K562 (cell line): ENCODE data around the gene HOXB5. TPM values are rescaled to one million over a fixed set of nuclear protein-coding genes. Genes with fewer than 3 reads are reported as not detected.

Source experiments
- ADNP ChIP-seq: fragments of 200-800 bp; sonication (Bioruptor generic); IDR thresholded peaks from 2 replicates; pipeline ENCODE4 v1.6.1; 2016; ENCODE audit warnings: missing genetic modification characterization, missing compliant biosample characterization
- CCNT2 ChIP-seq: IDR thresholded peaks from 2 replicates; pipeline ENCODE4 v1.6.1; 2011; ENCODE audit warnings: borderline replicate concordance, low read depth, mild to moderate bottlenecking, moderate library complexity, mixed read lengths, low read length; ENCODE audit not compliant: insufficient read length; ENCODE audit errors: extremely low read depth
- DMBX1 ChIP-seq: fragments of 250-450 bp; sonication (Bioruptor Pico); IDR thresholded peaks from 2 replicates; pipeline ENCODE4 v1.8.0; 2022; ENCODE audit warnings: inconsistent platforms, mild to moderate bottlenecking, moderate library complexity, borderline replicate concordance
- HIVEP1 ChIP-seq: fragments of 250-450 bp; sonication (Bioruptor Pico); IDR thresholded peaks from 2 replicates; pipeline ENCODE4 v1.4.0; 2020; ENCODE audit warnings: mild to moderate bottlenecking
- L3MBTL2 ChIP-seq: fragments of 450-650 bp; IDR thresholded peaks from 2 replicates; pipeline ENCODE4 v1.6.1; 2016; ENCODE audit warnings: mild to moderate bottlenecking, moderate library complexity
- MYC ChIP-seq, 2 experiments: fragments of 250-450 bp in 1 of 2; sonication (Bioruptor Pico) in 1 of 2; IDR thresholded peaks; 2 replicates each; pipeline versions ENCODE4 v1.5.1 to v1.6.1; 2012 to 2021; ENCODE audit warnings: low read depth in 2 of 2, borderline replicate concordance in 1 of 2, improper control_type of control experiment in 1 of 2, low read length in 1 of 2, mild to moderate bottlenecking in 1 of 2, moderate library complexity in 1 of 2
- NFYB ChIP-seq: IDR thresholded peaks from 2 replicates; pipeline ENCODE4 v1.6.1; 2011; ENCODE audit warnings: mild to moderate bottlenecking, moderate library complexity; ENCODE audit not compliant: insufficient read length; ENCODE audit errors: extremely low read depth
- NR4A1 ChIP-seq, 2 experiments: fragments of 250-450 bp in 1 of 2; fragments of 450-650 bp in 1 of 2; sonication (Bioruptor Pico) in 1 of 2; IDR thresholded peaks; 2 replicates each; pipeline versions ENCODE4 v1.4.0 to v1.6.1; 2016 to 2020; ENCODE audit warnings: mild to moderate bottlenecking in 2 of 2, missing compliant biosample characterization in 1 of 2, missing genetic modification characterization in 1 of 2, moderate library complexity in 1 of 2
- SMAD1 ChIP-seq: fragments of 150-350 bp; IDR thresholded peaks from 2 replicates; pipeline ENCODE4 v1.6.1; 2014; ENCODE audit warnings: low read length, low read depth; ENCODE audit not compliant: partially characterized antibody
- SMAD4 ChIP-seq: fragments of 250-450 bp; sonication (Bioruptor Pico); conservative IDR thresholded peaks from 2 replicates; pipeline ENCODE4 v1.8.0; 2021; ENCODE audit warnings: inconsistent platforms, mild to moderate bottlenecking, moderate library complexity
- TCF7L2 ChIP-seq: fragments of 150-350 bp; IDR thresholded peaks from 2 replicates; pipeline ENCODE4 v1.6.1; 2016; ENCODE audit warnings: low read depth, mild to moderate bottlenecking, low read length, moderate library complexity
- ZKSCAN1 ChIP-seq: fragments of 150-350 bp; IDR thresholded peaks from 2 replicates; pipeline ENCODE4 v1.6.1; 2016; ENCODE audit warnings: low read depth, low read length
- ZNF589 ChIP-seq: fragments of 200-800 bp; sonication (Bioruptor generic); IDR thresholded peaks from 2 replicates; pipeline ENCODE4 v1.6.1; 2016; ENCODE audit warnings: low read depth, missing genetic modification characterization, missing compliant biosample characterization
- polyA plus RNA-seq, 8 experiments: library from polyadenylated mRNA; depleted of rRNA in 4 of 8; stranded (reverse) in 5 of 8; unstranded in 3 of 8; fragments of >200 nt; fragmentation: Nextera tagmentation in 2 of 8; fragmentation: Illumina TruSeq in 1 of 8; extraction: Ambion mirVana in 2 of 8; extraction: Trizol in 1 of 8; gene quantifications; 2 replicates each; pipeline versions ENCODE4 v1.2.1 to v1.2.3, GENCODE V29; 2011 to 2014; ENCODE audit warnings: inconsistent platforms in 1 of 8, missing spikeins in 1 of 8
- total RNA-seq, 7 experiments: library from RNA; depleted of rRNA in 6 of 7; stranded (reverse); fragments of >200 nt in 6 of 7; fragmentation: Illumina TruSeq in 2 of 7; extraction: Trizol in 2 of 7; gene quantifications; 2 replicates each; pipeline versions ENCODE4 v1.2.1 to v1.2.3, GENCODE V29; 2011 to 2021; ENCODE audit warnings: low replicate concordance in 1 of 7
- TF ChIP-seq, protein P1 (sequence below): fragments of 450-650 bp; IDR thresholded peaks from 2 replicates; pipeline ENCODE4 v1.6.1; 2018; ENCODE audit not compliant: partially characterized antibody
- TF ChIP-seq, protein P2 (sequence below): fragments of 250-450 bp; sonication (Bioruptor Pico); IDR thresholded peaks from 2 replicates; pipeline ENCODE4 v1.8.0; 2021; ENCODE audit warnings: mild to moderate bottlenecking, moderate library complexity
- TF ChIP-seq, protein P3 (sequence below): fragments of 200-400 bp; formaldehyde crosslinking; IDR thresholded peaks from 2 replicates; pipeline ENCODE4 v1.6.1; 2017; ENCODE audit warnings: mild to moderate bottlenecking, low read depth, low read length, moderate library complexity
- TF ChIP-seq, protein P4 (sequence below), 2 experiments: IDR thresholded peaks; 2 replicates each; pipeline ENCODE4 v1.6.1; 2012; ENCODE audit warnings: improper control_type of control experiment in 2 of 2, low read depth in 2 of 2, low read length in 2 of 2, borderline replicate concordance in 1 of 2

Gene HOXB5
- total and polyA plus RNA-seq, 9 of the 15 experiments (the other 6 are each of a cell fraction or from before 2014, with no cell fraction given): 0.24 to 2.7 (median 0.65) TPM

DNA sequence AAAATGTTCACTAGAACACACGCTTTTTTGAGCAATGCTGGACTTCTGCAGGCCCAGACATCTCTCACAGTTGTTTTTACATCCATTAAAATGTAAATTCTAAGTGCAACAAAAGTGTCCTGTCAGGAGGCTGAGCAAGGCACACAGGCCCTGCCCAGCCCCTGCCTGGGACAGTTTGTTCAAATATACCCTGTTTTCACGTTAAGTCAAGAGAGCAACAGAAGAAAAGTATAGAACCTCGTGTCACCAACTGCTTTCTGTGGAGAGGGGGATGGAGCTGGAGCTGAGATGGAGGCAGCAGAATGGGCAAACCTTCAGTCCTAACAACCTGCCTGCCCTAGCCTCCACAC lies 44.3 kb downstream of the HOXB5 start (continued):
- TF ChIP-seq, protein P1, sequence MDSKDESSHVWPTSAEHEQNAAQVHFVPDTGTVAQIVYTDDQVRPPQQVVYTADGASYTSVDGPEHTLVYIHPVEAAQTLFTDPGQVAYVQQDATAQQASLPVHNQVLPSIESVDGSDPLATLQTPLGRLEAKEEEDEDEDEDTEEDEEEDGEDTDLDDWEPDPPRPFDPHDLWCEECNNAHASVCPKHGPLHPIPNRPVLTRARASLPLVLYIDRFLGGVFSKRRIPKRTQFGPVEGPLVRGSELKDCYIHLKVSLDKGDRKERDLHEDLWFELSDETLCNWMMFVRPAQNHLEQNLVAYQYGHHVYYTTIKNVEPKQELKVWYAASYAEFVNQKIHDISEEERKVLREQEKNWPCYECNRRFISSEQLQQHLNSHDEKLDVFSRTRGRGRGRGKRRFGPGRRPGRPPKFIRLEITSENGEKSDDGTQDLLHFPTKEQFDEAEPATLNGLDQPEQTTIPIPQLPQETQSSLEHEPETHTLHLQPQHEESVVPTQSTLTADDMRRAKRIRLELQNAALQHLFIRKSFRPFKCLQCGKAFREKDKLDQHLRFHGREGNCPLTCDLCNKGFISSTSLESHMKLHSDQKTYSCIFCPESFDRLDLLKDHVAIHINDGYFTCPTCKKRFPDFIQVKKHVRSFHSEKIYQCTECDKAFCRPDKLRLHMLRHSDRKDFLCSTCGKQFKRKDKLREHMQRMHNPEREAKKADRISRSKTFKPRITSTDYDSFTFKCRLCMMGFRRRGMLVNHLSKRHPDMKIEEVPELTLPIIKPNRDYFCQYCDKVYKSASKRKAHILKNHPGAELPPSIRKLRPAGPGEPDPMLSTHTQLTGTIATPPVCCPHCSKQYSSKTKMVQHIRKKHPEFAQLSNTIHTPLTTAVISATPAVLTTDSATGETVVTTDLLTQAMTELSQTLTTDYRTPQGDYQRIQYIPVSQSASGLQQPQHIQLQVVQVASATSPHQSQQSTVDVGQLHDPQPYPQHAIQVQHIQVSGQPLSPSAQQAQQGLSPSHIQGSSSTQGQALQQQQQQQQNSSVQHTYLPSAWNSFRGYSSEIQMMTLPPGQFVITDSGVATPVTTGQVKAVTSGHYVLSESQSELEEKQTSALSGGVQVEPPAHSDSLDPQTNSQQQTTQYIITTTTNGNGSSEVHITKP: no peak
- TF ChIP-seq, protein P2, sequence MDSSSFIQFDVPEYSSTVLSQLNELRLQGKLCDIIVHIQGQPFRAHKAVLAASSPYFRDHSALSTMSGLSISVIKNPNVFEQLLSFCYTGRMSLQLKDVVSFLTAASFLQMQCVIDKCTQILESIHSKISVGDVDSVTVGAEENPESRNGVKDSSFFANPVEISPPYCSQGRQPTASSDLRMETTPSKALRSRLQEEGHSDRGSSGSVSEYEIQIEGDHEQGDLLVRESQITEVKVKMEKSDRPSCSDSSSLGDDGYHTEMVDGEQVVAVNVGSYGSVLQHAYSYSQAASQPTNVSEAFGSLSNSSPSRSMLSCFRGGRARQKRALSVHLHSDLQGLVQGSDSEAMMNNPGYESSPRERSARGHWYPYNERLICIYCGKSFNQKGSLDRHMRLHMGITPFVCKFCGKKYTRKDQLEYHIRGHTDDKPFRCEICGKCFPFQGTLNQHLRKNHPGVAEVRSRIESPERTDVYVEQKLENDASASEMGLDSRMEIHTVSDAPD (CRISPR knock-in tag): no peak
- TF ChIP-seq TCF7L2 (no peak), NFYB (no peak), HIVEP1 (CRISPR knock-in tag) (no peak), NR4A1 (CRISPR knock-in tag; IDR thresholded peaks at IDR 0.05) (no peak), NR4A1 (tag; IDR thresholded peaks at IDR 0.05) (no peak), CCNT2 (no peak), ADNP (tag) (no peak), L3MBTL2 (0 out of 2 replicates have a peak, but pooled peaks have one; percentile 12), SMAD1 (no peak), ZNF589 (CRISPR knock-in tag) (no peak), ZKSCAN1 (no peak), DMBX1 (CRISPR knock-in tag) (no peak), MYC (IDR thresholded peaks at IDR 0.05; ENCODE audit: low read depth, low read length) (no peak), MYC (CRISPR knock-in tag; IDR thresholded peaks at IDR 0.05; ENCODE audit: borderline replicate concordance, low read depth) (no peak), SMAD4 (CRISPR knock-in tag) (0 out of 2 replicates have a peak, but pooled peaks have one; percentile 27)
- TF ChIP-seq, protein P3, sequence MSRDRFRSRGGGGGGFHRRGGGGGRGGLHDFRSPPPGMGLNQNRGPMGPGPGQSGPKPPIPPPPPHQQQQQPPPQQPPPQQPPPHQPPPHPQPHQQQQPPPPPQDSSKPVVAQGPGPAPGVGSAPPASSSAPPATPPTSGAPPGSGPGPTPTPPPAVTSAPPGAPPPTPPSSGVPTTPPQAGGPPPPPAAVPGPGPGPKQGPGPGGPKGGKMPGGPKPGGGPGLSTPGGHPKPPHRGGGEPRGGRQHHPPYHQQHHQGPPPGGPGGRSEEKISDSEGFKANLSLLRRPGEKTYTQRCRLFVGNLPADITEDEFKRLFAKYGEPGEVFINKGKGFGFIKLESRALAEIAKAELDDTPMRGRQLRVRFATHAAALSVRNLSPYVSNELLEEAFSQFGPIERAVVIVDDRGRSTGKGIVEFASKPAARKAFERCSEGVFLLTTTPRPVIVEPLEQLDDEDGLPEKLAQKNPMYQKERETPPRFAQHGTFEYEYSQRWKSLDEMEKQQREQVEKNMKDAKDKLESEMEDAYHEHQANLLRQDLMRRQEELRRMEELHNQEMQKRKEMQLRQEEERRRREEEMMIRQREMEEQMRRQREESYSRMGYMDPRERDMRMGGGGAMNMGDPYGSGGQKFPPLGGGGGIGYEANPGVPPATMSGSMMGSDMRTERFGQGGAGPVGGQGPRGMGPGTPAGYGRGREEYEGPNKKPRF: no peak
- TF ChIP-seq, protein P4, sequence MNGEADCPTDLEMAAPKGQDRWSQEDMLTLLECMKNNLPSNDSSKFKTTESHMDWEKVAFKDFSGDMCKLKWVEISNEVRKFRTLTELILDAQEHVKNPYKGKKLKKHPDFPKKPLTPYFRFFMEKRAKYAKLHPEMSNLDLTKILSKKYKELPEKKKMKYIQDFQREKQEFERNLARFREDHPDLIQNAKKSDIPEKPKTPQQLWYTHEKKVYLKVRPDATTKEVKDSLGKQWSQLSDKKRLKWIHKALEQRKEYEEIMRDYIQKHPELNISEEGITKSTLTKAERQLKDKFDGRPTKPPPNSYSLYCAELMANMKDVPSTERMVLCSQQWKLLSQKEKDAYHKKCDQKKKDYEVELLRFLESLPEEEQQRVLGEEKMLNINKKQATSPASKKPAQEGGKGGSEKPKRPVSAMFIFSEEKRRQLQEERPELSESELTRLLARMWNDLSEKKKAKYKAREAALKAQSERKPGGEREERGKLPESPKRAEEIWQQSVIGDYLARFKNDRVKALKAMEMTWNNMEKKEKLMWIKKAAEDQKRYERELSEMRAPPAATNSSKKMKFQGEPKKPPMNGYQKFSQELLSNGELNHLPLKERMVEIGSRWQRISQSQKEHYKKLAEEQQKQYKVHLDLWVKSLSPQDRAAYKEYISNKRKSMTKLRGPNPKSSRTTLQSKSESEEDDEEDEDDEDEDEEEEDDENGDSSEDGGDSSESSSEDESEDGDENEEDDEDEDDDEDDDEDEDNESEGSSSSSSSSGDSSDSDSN (IDR thresholded peaks at IDR 0.05; ENCODE audit: borderline replicate concordance in 1 of 2, low read depth in 2 of 2, low read length in 2 of 2): 0 out of 4 replicates have a peak, but pooled peaks of 1 of the 2 experiments have one; percentile 20
